MCF 10A (cell line): ENCODE results near the gene REV3L. TPM values are rescaled to one million over a fixed set of nuclear protein-coding genes. Genes with fewer than 3 reads are reported as not detected.

Source experiments
- BruUV-seq: library from RNA; stranded (reverse); fragments of 400-500 nt; replicated peaks from 2 replicates; lab custom pipeline; 2021; lab: Mats Ljungman, UMichigan
- CTCF ChIA-PET: fragments of 300-600 bp; sonication (Branson Sonifier 250); formaldehyde crosslinking; extraction: SDS; loops from one replicate; lab custom pipeline; 2021; ENCODE audit warnings: antibody characterized with exemption, inconsistent platforms; lab: Yijun Ruan, JAX
- POLR2A ChIA-PET: fragments of 300-600, 350-650 bp; sonication (Branson Sonifier 250); formaldehyde crosslinking; extraction: SDS; loops from one replicate; lab custom pipeline; 2020; ENCODE audit warnings: antibody characterized with exemption, inconsistent platforms; lab: Yijun Ruan, JAX
- DNase-seq: peaks from one replicate; pipeline ENCODE4 v3.0.0-alpha.2; 2018; ENCODE audit not compliant: unreplicated experiment
- H3K27ac Mint-ChIP-seq: one replicate; pipeline ENCODE4 v1.8.0; 2022; ENCODE audit warnings: mild to moderate bottlenecking, low read depth, mixed read lengths; ENCODE audit not compliant: unreplicated experiment
- H3K27me3 Mint-ChIP-seq: one replicate; pipeline ENCODE4 v1.8.0; 2022; ENCODE audit warnings: mixed read lengths; ENCODE audit not compliant: insufficient read depth, unreplicated experiment
- H3K36me3 Mint-ChIP-seq: one replicate; pipeline ENCODE4 v1.8.0; 2022; ENCODE audit warnings: mild to moderate bottlenecking, moderate library complexity, mixed read lengths; ENCODE audit not compliant: insufficient read depth, unreplicated experiment
- H3K4me1 Mint-ChIP-seq: one replicate; pipeline ENCODE4 v1.8.0; 2022; ENCODE audit warnings: mixed read lengths; ENCODE audit not compliant: insufficient read depth, unreplicated experiment
- H3K4me3 Mint-ChIP-seq: one replicate; pipeline ENCODE4 v1.8.0; 2022; ENCODE audit warnings: mild to moderate bottlenecking, moderate library complexity, mixed read lengths; ENCODE audit not compliant: unreplicated experiment
- H3K9me3 Mint-ChIP-seq: one replicate; pipeline ENCODE4 v1.8.0; 2022; ENCODE audit warnings: mixed read lengths; ENCODE audit not compliant: unreplicated experiment
- intact Hi-C: fragments of 100-400 bp; cut with micrococcal nuclease; formaldehyde crosslinking; loops from 2 replicates; pipeline ENCODE4 v1.14.1; 2022
- total RNA-seq: library from RNA; stranded (reverse); gene quantifications from 2 replicates; pipeline ENCODE4 v1.2.3, GENCODE V29; 2022
- TF ChIP-seq, protein P1 (sequence below): fragments of 200-600 bp; IDR thresholded peaks from one replicate; pipeline ENCODE4 v1.8.0; 2022; ENCODE audit warnings: antibody characterized with exemption, mild to moderate bottlenecking; ENCODE audit not compliant: unreplicated experiment

Gene REV3L
- total RNA-seq, 1 experiment from 2014 or later, result 31.2 TPM

DNA sequence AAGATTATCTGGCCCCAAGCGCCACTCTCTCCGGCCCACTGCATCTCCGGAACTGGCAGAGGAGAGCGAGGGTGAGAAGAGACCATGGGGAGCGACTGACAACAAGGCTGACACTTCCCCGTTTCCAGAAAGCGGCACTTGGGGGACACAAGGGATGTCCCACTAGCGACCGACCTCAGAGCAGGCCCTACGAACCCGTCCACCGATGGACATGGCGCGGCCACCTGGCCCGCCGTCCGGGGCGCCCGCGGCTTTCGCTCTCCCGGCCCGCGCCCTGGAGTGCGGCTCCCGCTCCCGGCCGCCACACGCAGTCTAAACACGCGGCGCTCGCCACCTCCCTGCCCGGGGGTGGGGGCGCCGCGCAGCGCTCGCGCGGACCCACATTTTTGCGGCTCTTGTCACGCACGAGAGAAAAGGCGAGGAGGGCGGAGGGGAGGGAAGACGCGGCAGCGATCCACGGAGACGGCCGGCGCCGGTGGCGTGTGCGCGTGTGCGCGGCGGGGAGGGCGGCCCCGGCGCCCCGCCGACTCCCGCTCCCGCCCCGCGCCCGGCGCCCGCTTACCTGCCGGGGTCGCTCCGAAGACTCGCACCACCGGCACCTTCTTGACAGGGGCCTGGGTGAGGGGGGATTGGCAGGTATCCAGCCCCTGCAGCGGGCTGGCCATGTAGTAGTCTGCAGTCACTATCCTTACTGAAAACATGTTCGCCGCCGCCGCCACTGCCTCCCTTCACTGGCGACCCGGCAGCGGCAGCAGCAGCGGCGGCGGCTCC is 645 bp downstream of the REV3L start:
- Mint-ChIP-seq H3K9me3 (no peaks in the 10 kb centered on the region), H3K36me3 (peaks cover 11% of the 10 kb centered on the region), H3K27me3 (no peaks in the 10 kb centered on the region), H3K4me1 (peaks cover 30% of the 10 kb centered on the region), H3K27ac (peak overlapping the region; percentile 95), H3K4me3 (peak overlapping the region; percentile 89)
- no TSS peak for BruUV-seq
- intact Hi-C loops, result loop anchor here (5.0 kb wide), 2 partner anchors 70 to 90 kb away; no protein-coding TSS in a partner anchor
- ChIA-PET POLR2A (interaction anchor here (0.5 to 5.5 kb wide), 14 partner anchors 20 to 604 kb away, joined by 3 to 145 read pairs (median 8); partner anchors contain the start of gene TRAF3IP2), CTCF (interaction anchor here (1.1 kb wide), 1 partner anchor 29 kb away, joined by 3 read pairs; no protein-coding TSS in a partner anchor)
- TF ChIP-seq, protein P1, sequence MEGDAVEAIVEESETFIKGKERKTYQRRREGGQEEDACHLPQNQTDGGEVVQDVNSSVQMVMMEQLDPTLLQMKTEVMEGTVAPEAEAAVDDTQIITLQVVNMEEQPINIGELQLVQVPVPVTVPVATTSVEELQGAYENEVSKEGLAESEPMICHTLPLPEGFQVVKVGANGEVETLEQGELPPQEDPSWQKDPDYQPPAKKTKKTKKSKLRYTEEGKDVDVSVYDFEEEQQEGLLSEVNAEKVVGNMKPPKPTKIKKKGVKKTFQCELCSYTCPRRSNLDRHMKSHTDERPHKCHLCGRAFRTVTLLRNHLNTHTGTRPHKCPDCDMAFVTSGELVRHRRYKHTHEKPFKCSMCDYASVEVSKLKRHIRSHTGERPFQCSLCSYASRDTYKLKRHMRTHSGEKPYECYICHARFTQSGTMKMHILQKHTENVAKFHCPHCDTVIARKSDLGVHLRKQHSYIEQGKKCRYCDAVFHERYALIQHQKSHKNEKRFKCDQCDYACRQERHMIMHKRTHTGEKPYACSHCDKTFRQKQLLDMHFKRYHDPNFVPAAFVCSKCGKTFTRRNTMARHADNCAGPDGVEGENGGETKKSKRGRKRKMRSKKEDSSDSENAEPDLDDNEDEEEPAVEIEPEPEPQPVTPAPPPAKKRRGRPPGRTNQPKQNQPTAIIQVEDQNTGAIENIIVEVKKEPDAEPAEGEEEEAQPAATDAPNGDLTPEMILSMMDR, result no peak
- peak; percentile 55 for DNase-seq

DNA sequence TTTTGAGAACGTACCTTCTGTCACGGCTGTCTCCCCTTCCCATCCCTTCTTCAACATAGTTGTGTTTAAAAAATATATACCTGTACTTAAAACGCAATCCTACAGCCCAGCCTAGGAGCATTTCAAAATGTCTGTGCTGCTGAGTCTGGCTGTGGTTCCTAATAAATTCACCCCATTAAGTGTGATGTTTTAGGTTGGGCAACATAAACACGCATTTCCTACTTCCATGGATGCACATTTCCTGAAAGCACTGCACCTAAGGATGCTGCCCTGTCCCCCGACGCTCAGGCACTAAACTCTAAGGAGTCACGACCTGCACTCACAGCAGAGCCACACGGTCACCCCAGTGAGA is 1.2 kb downstream of the REV3L start:
- TF ChIP-seq, protein P1, result no peak

DNA sequence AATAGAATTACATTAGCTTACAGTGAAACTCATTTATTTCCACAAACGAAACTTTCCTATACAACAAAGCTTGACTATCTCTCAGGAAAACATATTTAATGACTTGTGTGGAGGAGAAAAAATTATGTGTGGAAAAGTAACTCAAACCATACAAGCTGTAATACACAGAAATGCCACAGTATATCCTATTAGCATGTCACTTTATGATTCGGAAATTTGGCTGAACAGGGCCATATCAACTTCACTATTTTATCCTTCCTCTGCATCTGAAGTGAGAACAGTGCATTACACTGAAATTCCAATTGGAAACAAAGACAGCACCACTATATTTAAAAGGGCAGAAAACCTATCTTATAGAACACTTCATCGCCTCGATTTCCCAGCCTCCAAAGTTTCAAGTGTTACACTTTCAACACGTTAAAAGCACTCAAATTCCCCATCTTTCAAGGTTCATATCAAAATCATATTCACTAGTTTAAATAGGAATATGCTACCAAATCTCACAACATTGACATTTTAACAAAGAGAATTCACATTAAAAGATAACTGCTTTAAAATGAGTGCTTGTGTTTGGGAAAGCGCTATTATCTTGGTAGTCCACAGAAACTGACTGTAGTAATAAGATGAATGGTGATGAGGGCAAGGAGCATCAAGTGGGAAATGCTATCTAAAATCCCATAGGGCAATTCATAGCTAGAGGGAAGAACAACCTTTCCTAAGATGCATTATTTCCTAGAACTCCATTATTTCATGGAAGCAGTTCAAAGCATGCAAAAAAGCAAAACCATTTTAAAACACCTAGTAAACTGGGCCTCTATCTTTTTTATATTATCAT is 1.8 kb downstream of the REV3L start:
- peaks cover 34% of the 10 kb centered on the region for H3K4me1 Mint-ChIP-seq
- POLR2A ChIA-PET, result interaction anchor here (0.6 to 1.7 kb wide), 14 partner anchors 12 to 519 kb away, joined by 3 to 19 read pairs (median 4); partner anchors contain the start of gene TRAF3IP2
- TF ChIP-seq, protein P1, result no peak
- peak overlapping the region; percentile 89 for H3K4me3 Mint-ChIP-seq
- DNase-seq, result peak; percentile 30
- CTCF ChIA-PET, result interaction anchor here (0.7 kb wide), 1 partner anchor 86 kb away, joined by 3 read pairs; no protein-coding TSS in a partner anchor
- BruUV-seq, result TSS peak; percentile 37
- H3K36me3 Mint-ChIP-seq, result peaks cover 11% of the 10 kb centered on the region
- H3K9me3 Mint-ChIP-seq, result no peaks in the 10 kb centered on the region
- H3K27ac Mint-ChIP-seq, result peak overlapping the region; percentile 55
- intact Hi-C loops, result loop anchor here (1.0 to 5.0 kb wide), 3 partner anchors 71 to 222 kb away; a partner anchor contains a TSS
- no peaks in the 10 kb centered on the region for H3K27me3 Mint-ChIP-seq

More for the DNA sequence above, 1.2 kb downstream of the REV3L start:
- intact Hi-C loops, result loop anchor here (1.0 to 5.0 kb wide), 3 partner anchors 70 to 223 kb away; a partner anchor contains a TSS
- H3K9me3 Mint-ChIP-seq, result no peaks in the 10 kb centered on the region
- ChIA-PET CTCF (interaction anchor here (0.7 kb wide), 1 partner anchor 87 kb away, joined by 3 read pairs; no protein-coding TSS in a partner anchor), POLR2A (interaction anchor here (0.6 to 1.7 kb wide), 10 partner anchors 12 to 519 kb away, joined by 3 to 19 read pairs (median 4); partner anchors contain the start of gene TRAF3IP2)
- no peak for DNase-seq
- BruUV-seq, result no TSS peak
- peaks cover 11% of the 10 kb centered on the region for H3K36me3 Mint-ChIP-seq
- peak overlapping the region; percentile 89 for H3K4me3 Mint-ChIP-seq
- H3K27me3 Mint-ChIP-seq, result no peaks in the 10 kb centered on the region
- peak overlapping the region; percentile 55 for H3K27ac Mint-ChIP-seq
- peaks cover 34% of the 10 kb centered on the region for H3K4me1 Mint-ChIP-seq
